PC-9 (cell line): ENCODE results near the gene KLK14. TPM values are rescaled to one million over a fixed set of nuclear protein-coding genes. Genes with fewer than 3 reads are reported as not detected.

ENCODE experiments used
- BruUV-seq: library from RNA; stranded (reverse); fragments of 400-500 nt; replicated peaks from 2 replicates; lab custom pipeline; 2021; lab: Mats Ljungman, UMichigan
- CTCF ChIA-PET: fragments of 300-600 bp; sonication (Branson Sonifier 250); formaldehyde crosslinking; loops from one replicate; lab custom pipeline; 2022; ENCODE audit warnings: antibody characterized with exemption; lab: Charles Lee
- POLR2A ChIA-PET: fragments of 300-600 bp; sonication (Branson Sonifier 250); formaldehyde crosslinking; loops from one replicate; lab custom pipeline; 2022; ENCODE audit warnings: antibody characterized with exemption; ENCODE audit not compliant: unreplicated experiment; lab: Charles Lee
- DNase-seq, 2 experiments: peaks; one replicate each; pipeline versions ENCODE4 v3.0.0 to v3.0.0-alpha.2; 2015 to 2022; ENCODE audit warnings: mixed read lengths in 1 of 2
- H2AFZ ChIP-seq: fragments of 200-600 bp; sonication (generic); 2 replicates; pipeline ENCODE4 v1.8.1; 2017; ENCODE audit warnings: antibody characterized with exemption
- H3F3A ChIP-seq: fragments of 200-600 bp; sonication (generic); 2 replicates; pipeline ENCODE4 v1.8.1; 2017; ENCODE audit warnings: antibody characterized with exemption, mild to moderate bottlenecking, low read depth; ENCODE audit not compliant: insufficient read depth
- H3K27ac ChIP-seq: fragments of 200-600 bp; sonication (generic); 2 replicates; pipeline ENCODE4 v1.6.1; 2016; ENCODE audit warnings: mixed run types
- H3K27me3 ChIP-seq: fragments of 200-600 bp; sonication (generic); 2 replicates; pipeline ENCODE4 v1.6.1; 2016; ENCODE audit warnings: low read depth, mixed run types; ENCODE audit not compliant: insufficient read depth
- H3K36me3 ChIP-seq: fragments of 200-600 bp; sonication (generic); 2 replicates; pipeline ENCODE4 v1.6.1; 2016; ENCODE audit warnings: low read depth, mixed run types
- H3K4me1 ChIP-seq: fragments of 200-600 bp; sonication (generic); replicated peaks from 2 replicates; pipeline ENCODE4 v1.6.1; 2016; ENCODE audit warnings: mixed run types; ENCODE audit not compliant: insufficient read depth
- H3K4me2 ChIP-seq: fragments of 200-600 bp; sonication (generic); 2 replicates; pipeline ENCODE4 v1.6.1; 2017; ENCODE audit warnings: mixed run types
- H3K4me3 ChIP-seq: fragments of 200-600 bp; sonication (generic); 2 replicates; pipeline ENCODE4 v1.6.1; 2016; ENCODE audit warnings: mixed run types
- H3K79me2 ChIP-seq: fragments of 200-600 bp; sonication (generic); 2 replicates; pipeline ENCODE4 v1.6.1; 2017; ENCODE audit warnings: low read depth, mixed run types
- H3K9me2 ChIP-seq: fragments of 200-600 bp; sonication (generic); 2 replicates; pipeline ENCODE4 v1.8.1; 2017; ENCODE audit warnings: mild to moderate bottlenecking; ENCODE audit not compliant: insufficient read depth
- H3K9me3 ChIP-seq: fragments of 200-600 bp; sonication (generic); 2 replicates; pipeline ENCODE4 v1.8.1; 2016; ENCODE audit warnings: low read depth; ENCODE audit not compliant: insufficient read depth
- H4K20me1 ChIP-seq: fragments of 200-600 bp; sonication (generic); 2 replicates; pipeline ENCODE4 v1.8.1; 2017; ENCODE audit not compliant: insufficient read depth
- CTCF ChIP-seq: fragments of 200-600 bp; sonication (generic); conservative IDR thresholded peaks from 2 replicates; pipeline ENCODE4 v1.6.1; 2017; ENCODE audit warnings: mixed run types, antibody characterized with exemption, mild to moderate bottlenecking, moderate library complexity
- EZH2 ChIP-seq: fragments of 200-600 bp; sonication (generic); IDR thresholded peaks from 2 replicates; pipeline ENCODE4 v1.8.0; 2017; ENCODE audit warnings: antibody characterized with exemption, low read depth
- intact Hi-C: fragments of 100-400 bp; cut with micrococcal nuclease; formaldehyde crosslinking; loops from one replicate; pipeline ENCODE4 v1.10.0; 2022; ENCODE audit not compliant: unreplicated experiment
- total RNA-seq: library from RNA; stranded (reverse); gene quantifications from 2 replicates; pipeline ENCODE4 v1.2.3, GENCODE V29; 2021

KLK14 gene
- total RNA-seq, 1 experiment from 2014 or later: 0.57 TPM

GRCh38 chr19:51128227-51128626, 45.5 kb upstream of the KLK14 start:
- H3K4me1 ChIP-seq: 0 out of 2 replicates have a peak, but pooled peaks cover 9% of the 10 kb centered on the region
- H3F3A ChIP-seq: peaks cover 4% of the 10 kb centered on the region; the same call in 1 of the 2 replicates
- H4K20me1 ChIP-seq: no peaks in the 10 kb centered on the region
- peaks cover 94% of the 10 kb centered on the region for H3K27me3 ChIP-seq
- no peak overlapping the region for H3K27ac ChIP-seq
- no peaks in the 10 kb centered on the region for H3K36me3 ChIP-seq
- no peaks in the 10 kb centered on the region for H3K9me2 ChIP-seq
- H3K4me2 ChIP-seq: no peak overlapping the region
- H3K79me2 ChIP-seq: no peaks in the 10 kb centered on the region
- TF ChIP-seq CTCF (no peak), EZH2 (no peak)
- no TSS peak for BruUV-seq
- H2AFZ ChIP-seq: no peak overlapping the region
- CTCF ChIA-PET: no interaction called here
- POLR2A ChIA-PET: interaction anchor here (0.7 kb wide), 1 partner anchor 8 kb away, joined by 8 read pairs; no protein-coding TSS in a partner anchor
- no peaks in the 10 kb centered on the region for H3K9me3 ChIP-seq
- H3K4me3 ChIP-seq: no peak overlapping the region
- DNase-seq: no peak
- intact Hi-C loops: no loop called here

- no peak overlapping the region for H3K27ac ChIP-seq
- H3K9me3 ChIP-seq: no peaks in the 10 kb centered on the region
- no peak overlapping the region for H2AFZ ChIP-seq
- DNase-seq: no peak
- intact Hi-C loops: no loop called here
- no peak overlapping the region for H3K4me3 ChIP-seq
- no peaks in the 10 kb centered on the region for H3K79me2 ChIP-seq
- peaks cover 4% of the 10 kb centered on the region; the same call in 1 of the 2 replicates for H3F3A ChIP-seq
- no peak for TF ChIP-seq EZH2
- TF ChIP-seq CTCF: no peak
- peaks cover 95% of the 10 kb centered on the region for H3K27me3 ChIP-seq
- no peaks in the 10 kb centered on the region for H4K20me1 ChIP-seq
- ChIA-PET POLR2A (no interaction called here), CTCF (no interaction called here)
- H3K4me1 ChIP-seq: 0 out of 2 replicates have a peak, but pooled peaks cover 9% of the 10 kb centered on the region
- H3K36me3 ChIP-seq: no peaks in the 10 kb centered on the region
- H3K9me2 ChIP-seq: no peaks in the 10 kb centered on the region
- no TSS peak for BruUV-seq
- H3K4me2 ChIP-seq: no peak overlapping the region
Observed at GRCh38 chr19:51127755-51128154, 45.1 kb upstream of the KLK14 start.

GRCh38 chr19:51127032-51127431, 44.3 kb upstream of the KLK14 start:
- Histone ChIP-seq H3F3A (peaks cover 4% of the 10 kb centered on the region; the same call in 1 of the 2 replicates), H3K36me3 (no peaks in the 10 kb centered on the region), H3K4me1 (0 out of 2 replicates have a peak, but pooled peaks cover 9% of the 10 kb centered on the region), H3K27ac (no peak overlapping the region), H3K9me3 (no peaks in the 10 kb centered on the region), H4K20me1 (no peaks in the 10 kb centered on the region), H2AFZ (no peak overlapping the region), H3K4me3 (no peak overlapping the region), H3K27me3 (peaks cover 96% of the 10 kb centered on the region), H3K9me2 (no peaks in the 10 kb centered on the region), H3K79me2 (no peaks in the 10 kb centered on the region), H3K4me2 (no peak overlapping the region)
- TF ChIP-seq EZH2 (no peak), CTCF (no peak)
- no TSS peak for BruUV-seq
- DNase-seq: no peak
- ChIA-PET POLR2A (no interaction called here), CTCF (no interaction called here)
- intact Hi-C loops: no loop called here
